Activated CD4-positive, alpha-beta T cell treated with anti-CD3 and anti-CD28 coated beads, Interleukin-2, amount 50 U/mL, for 24 hours (primary cell): ENCODE data around the gene SLC27A5.
A peak's percentile ranks its signal among the peaks of the same experiment; 100 is the strongest.
"Not testable (repeated sequence)": the region's sequence is repeated elsewhere in the genome, so short reads cannot be mapped to it uniquely, and the experiment has no call there.

Experiments
- DNase-seq, 2 donors: peaks; one replicate each; pipeline ENCODE4 v3.0.0-alpha.2; 2020; ENCODE audit warnings: low read depth in 1 of 2, low spot score in 1 of 2

Gene SLC27A5

GRCh38 chr19:58498316-58499020 is 13.3 kb downstream of the SLC27A5 start:
- DNase-seq, result no peak

DNA sequence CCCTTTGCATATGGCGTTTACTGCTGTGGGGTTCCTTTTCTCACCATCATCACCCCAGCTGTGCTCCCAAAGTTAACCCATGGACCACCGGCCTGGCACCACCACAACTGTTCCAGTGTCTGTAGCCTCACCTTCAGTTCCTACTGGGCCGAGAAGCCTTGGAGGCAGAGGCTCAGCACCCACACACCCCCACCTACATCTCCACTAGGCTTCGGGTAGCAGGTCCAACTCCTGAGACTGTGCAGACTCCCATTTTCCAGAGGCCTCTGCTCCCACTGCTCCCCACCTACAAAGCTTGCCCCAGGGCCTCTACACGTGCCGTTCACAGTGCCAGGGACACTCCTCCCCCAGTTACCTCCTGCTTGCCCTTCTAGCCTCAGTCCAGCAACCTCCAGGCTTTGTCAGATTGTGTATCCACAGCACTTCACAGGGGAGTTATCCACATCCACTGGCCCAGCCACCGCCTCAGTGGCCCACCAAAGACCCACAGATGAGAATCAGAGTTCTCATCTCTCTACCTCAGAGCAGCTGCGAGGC is 14.1 kb downstream of the SLC27A5 start:
- DNase-seq, result no peak

- DNase-seq, result no peak
Observed at GRCh38 chr19:58492265-58492664, 19.5 kb downstream of the SLC27A5 start.

- no peak for DNase-seq
Observed at GRCh38 chr19:58491393-58491792, 20.4 kb downstream of the SLC27A5 start.

- not testable (repeated sequence) for DNase-seq
Observed at GRCh38 chr19:58484349-58484748, 27.4 kb downstream of the SLC27A5 start.

- no peak for DNase-seq
Observed at GRCh38 chr19:58483776-58484175, 28.0 kb downstream of the SLC27A5 start.

DNA sequence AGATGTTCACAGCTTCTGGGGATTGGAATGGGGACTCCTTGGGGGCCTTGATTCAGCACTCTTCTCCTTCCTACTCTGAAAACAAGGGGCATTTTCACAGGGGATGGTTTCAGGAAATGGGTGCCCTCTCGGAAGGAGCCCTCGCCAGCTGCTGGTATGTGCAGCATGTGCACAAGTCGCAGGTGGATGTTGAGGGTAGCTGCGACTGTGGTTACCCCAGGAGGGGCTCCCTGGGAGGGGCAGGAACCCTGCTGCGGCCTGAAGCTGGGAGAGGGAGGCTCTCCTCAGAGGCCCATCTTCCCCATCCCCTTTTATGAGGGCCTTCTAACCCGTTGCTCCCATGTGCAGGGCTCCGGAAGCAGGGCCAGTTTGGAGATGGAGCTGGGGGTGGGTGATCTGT is 29.4 kb downstream of the SLC27A5 start:
- DNase-seq, result no peak

DNA sequence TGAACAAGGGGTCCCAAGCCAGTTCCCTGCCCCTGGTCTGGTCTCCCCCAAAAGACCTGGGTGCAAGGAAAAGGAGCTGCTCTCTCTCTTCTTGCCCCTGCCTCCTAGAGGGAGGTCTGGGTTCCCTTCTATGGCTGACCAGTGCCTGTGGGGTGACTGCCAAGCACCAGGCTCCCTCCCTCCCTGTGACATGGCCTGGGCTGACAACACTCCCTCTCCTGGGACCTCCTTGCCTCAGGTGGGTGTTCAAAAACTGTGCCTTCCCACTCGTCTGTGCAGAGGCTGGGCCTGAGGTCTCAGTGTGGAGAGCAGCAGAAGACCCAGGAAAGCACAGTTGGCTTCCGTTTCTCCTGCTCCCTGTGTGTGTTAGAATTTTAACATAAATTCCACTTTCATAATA is 31.0 kb downstream of the SLC27A5 start:
- no peak for DNase-seq

GRCh38 chr19:58480481-58480830 is 31.3 kb downstream of the SLC27A5 start:
- no peak for DNase-seq

DNA sequence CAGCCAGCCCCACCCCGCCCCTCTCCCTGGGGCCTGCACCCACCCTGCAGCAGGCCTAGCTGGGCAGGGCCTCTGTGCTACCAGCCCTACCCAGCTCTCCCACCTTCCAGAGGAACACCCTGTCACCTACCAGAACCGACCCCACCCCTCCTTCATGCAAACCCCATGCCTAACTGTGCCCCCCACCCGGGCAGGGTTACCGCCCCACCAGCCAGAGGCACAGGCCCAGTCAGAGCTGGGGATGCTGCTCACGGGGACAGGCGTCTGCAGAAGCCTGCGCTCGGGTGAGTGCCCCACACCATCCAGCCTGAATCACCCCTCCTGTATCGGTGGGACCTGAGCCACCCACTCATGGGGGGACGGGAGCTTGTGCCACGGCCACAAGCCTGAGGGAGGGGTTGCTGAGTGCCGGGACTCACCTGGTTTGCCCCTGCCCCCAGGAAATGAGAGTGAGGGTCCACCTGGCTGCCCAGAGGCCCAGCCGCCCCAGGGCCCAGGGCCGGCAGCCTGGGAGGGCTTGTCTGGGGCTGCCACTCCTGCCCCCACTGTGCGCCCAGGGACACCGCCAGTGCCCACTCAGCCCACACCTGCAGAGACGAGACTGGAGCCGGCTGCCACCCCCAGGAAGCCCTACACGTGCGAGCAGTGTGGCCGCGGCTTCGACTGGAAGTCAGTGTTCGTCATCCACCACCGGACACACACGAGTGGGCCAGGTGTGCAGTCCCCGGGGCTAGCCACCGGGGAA is 31.9 kb downstream of the SLC27A5 start:
- no peak for DNase-seq

- no peak for DNase-seq
Observed at GRCh38 chr19:58479303-58479702, 32.5 kb downstream of the SLC27A5 start.

GRCh38 chr19:58477871-58478270 is 33.9 kb downstream of the SLC27A5 start:
- no peak for DNase-seq

- no peak for DNase-seq
Observed at GRCh38 chr19:58477130-58477529, 34.7 kb downstream of the SLC27A5 start.

- DNase-seq, result no peak
Observed at GRCh38 chr19:58476498-58477015, 35.2 kb downstream of the SLC27A5 start.

DNA sequence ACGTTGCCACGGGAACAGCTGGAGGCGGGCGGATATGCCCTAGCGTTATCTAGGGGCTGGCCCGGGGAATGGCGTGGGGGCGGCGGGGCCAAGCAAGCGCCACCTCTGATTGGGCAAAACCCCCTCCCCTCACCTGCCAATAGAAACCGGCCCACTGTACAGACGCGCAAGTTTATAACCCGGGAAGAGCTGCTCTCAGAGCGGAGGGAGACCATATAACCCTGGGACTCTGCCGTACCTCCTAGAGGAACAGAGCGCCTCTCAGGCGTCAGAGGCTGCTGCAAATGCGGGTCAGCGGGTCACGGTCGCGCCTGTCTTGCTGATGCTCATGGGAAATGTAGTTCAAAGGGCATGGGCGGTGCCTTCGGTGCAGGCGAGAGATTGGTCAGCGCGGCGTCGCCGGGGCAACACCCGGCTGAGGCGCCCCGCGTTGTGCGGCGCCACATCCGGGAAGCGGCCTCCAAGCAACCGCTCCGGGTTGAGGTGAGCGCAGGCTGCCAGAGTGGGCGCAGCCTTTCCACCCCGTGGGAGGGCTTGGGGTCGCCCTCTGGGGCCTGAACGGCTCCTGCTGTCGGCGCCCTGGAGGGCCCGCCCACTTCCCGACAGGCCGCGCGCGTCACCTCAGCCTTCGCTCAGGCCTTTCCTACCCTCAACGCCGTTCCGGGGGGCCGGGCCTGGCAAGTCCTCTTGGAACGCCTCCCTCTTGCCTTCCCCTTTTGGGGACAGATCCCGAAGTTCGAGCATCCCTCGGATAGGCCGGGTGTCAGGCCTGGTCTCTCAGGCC is 35.9 kb downstream of the SLC27A5 start, which contains the start of gene ZNF446:
TSS of gene ZNF446 (plus strand) at position 639 of the 784 bp plus-strand sequence. CDS start 867 bp downstream, outside the sequence.
- peak; percentile 87 to 94 for DNase-seq

GRCh38 chr19:58474997-58475713 is 36.6 kb downstream of the SLC27A5 start:
- DNase-seq, result no peak

- DNase-seq, result no peak
Observed at GRCh38 chr19:58474291-58474996, 37.3 kb downstream of the SLC27A5 start.

DNA sequence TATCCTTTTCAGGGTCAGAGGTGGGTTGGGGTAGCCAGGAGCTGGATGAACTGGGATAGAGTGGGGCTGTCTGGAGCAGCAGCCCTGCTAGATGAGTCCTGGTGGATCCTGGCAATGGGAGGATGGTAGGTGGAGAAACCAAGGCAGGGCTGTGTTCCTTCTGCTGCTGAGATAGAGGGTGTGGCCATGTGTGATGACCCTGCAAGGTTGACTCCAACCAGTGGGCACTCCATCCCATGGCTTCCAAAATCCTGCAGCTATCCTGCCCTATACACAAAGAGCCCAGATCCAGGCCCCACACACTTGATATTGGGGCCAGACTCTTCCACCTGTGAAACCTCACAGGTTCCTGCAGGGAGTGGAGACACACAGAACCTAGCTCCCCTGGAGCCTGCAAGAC is 38.0 kb downstream of the SLC27A5 start:
- no peak for DNase-seq

DNA sequence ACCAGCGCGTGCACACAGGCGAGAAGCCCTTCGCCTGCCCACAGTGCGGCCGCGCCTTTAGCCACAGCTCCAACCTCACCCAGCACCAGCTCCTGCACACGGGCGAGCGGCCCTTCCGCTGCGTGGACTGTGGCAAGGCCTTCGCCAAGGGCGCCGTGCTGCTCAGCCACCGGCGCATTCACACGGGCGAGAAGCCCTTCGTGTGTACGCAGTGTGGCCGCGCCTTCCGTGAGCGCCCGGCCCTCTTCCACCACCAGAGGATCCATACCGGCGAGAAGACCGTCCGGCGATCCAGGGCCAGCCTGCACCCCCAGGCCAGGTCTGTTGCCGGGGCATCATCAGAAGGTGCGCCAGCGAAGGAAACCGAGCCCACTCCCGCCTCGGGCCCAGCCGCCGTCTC is 40.1 kb downstream of the SLC27A5 start:
- DNase-seq, result no peak
